ENCODE results near the gene ATP5ME.

DNA sequence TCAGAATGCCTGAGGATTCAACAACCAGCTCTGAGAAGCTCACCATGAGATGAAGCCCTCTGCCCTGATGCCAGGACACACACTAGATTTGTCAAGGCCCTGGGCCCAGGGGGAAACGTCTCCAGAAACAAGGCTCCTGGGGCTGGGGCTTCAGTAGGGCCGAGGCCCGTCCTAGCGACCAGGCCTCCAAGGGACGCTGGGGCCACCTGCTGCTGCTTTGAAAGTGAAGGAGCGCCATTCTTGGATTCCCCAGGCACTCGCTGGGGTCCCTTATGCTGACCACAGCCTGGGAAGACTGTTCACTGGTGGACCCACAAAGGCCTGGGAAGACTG is 24.8 kb downstream of the ATP5ME start:
- TF ChIP-seq TEAD4 (IDR thresholded peaks at IDR 0.05) (no peak), TCF12 (IDR thresholded peaks at IDR 0.05; ENCODE audit: low read depth) (no peak), CREB1 (IDR thresholded peaks at IDR 0.05; ENCODE audit: low read depth) (no peak), EP300 (IDR thresholded peaks at IDR 0.05; ENCODE audit: borderline replicate concordance) (no peak), CEBPB (IDR thresholded peaks at IDR 0.05) (no peak)
- TF ChIP-seq, protein P1, sequence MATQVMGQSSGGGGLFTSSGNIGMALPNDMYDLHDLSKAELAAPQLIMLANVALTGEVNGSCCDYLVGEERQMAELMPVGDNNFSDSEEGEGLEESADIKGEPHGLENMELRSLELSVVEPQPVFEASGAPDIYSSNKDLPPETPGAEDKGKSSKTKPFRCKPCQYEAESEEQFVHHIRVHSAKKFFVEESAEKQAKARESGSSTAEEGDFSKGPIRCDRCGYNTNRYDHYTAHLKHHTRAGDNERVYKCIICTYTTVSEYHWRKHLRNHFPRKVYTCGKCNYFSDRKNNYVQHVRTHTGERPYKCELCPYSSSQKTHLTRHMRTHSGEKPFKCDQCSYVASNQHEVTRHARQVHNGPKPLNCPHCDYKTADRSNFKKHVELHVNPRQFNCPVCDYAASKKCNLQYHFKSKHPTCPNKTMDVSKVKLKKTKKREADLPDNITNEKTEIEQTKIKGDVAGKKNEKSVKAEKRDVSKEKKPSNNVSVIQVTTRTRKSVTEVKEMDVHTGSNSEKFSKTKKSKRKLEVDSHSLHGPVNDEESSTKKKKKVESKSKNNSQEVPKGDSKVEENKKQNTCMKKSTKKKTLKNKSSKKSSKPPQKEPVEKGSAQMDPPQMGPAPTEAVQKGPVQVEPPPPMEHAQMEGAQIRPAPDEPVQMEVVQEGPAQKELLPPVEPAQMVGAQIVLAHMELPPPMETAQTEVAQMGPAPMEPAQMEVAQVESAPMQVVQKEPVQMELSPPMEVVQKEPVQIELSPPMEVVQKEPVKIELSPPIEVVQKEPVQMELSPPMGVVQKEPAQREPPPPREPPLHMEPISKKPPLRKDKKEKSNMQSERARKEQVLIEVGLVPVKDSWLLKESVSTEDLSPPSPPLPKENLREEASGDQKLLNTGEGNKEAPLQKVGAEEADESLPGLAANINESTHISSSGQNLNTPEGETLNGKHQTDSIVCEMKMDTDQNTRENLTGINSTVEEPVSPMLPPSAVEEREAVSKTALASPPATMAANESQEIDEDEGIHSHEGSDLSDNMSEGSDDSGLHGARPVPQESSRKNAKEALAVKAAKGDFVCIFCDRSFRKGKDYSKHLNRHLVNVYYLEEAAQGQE (IDR thresholded peaks at IDR 0.05; ENCODE audit: low read depth) = no peak

Measured in Ishikawa (cell line).